Iris pigment epithelial cell (primary cell): ENCODE results near the gene ALPP.
A peak's percentile ranks its signal among the peaks of the same experiment; 100 is the strongest.
"Not testable (repeated sequence)": the region's sequence is repeated elsewhere in the genome, so short reads cannot be mapped to it uniquely, and the experiment has no call there.

Experiments
- DNase-seq: peaks from one replicate; pipeline ENCODE4 v3.0.0-alpha.2; 2011; ENCODE audit warnings: low read depth

The ALPP gene

GRCh38 chr2:232406556-232407310 is 28.2 kb downstream of the ALPP start, which contains the start of gene ALPG:
TSS of gene ALPG (plus strand) at chr2:232406844. CDS start at chr2:232406895, 51 bp downstream.
- DNase-seq, result no peak

GRCh38 chr2:232407428-232408150 is 29.0 kb downstream of the ALPP start:
- DNase-seq, result not testable (repeated sequence)

GRCh38 chr2:232408269-232408668 is 29.7 kb downstream of the ALPP start:
- not testable (repeated sequence) for DNase-seq

- not testable (repeated sequence) for DNase-seq
These were observed 31.1 kb downstream of the ALPP start for GRCh38 chr2:232409617-232410016.

GRCh38 chr2:232410238-232410900 is 31.8 kb downstream of the ALPP start:
- no peak for DNase-seq

- no peak for DNase-seq
These were observed 33.5 kb downstream of the ALPP start for GRCh38 chr2:232411901-232412629.

- DNase-seq, result no peak
These were observed 34.4 kb downstream of the ALPP start for GRCh38 chr2:232412986-232413385.

- DNase-seq, result no peak
These were observed 36.7 kb downstream of the ALPP start for GRCh38 chr2:232415138-232415690.

- DNase-seq, result no peak
These were observed 37.4 kb downstream of the ALPP start for GRCh38 chr2:232415736-232416520.

- DNase-seq, result no peak
These were observed 38.2 kb downstream of the ALPP start for GRCh38 chr2:232416521-232417470.

GRCh38 chr2:232417489-232417888 is 38.9 kb downstream of the ALPP start:
- DNase-seq, result no peak

GRCh38 chr2:232418056-232418455 is 39.5 kb downstream of the ALPP start:
- DNase-seq, result no peak

GRCh38 chr2:232418466-232419244 is 40.1 kb downstream of the ALPP start:
- DNase-seq, result peak; percentile 38

GRCh38 chr2:232419245-232420072 is 40.9 kb downstream of the ALPP start:
- DNase-seq, result no peak

GRCh38 chr2:232420073-232420454 is 41.5 kb downstream of the ALPP start:
- no peak for DNase-seq

- peak; percentile 22 for DNase-seq
These were observed 42.1 kb downstream of the ALPP start for GRCh38 chr2:232420463-232421188.

GRCh38 chr2:232421189-232421785 is 42.7 kb downstream of the ALPP start:
- DNase-seq, result no peak
